Fibroblast of lung (primary cell): ENCODE measurements around the gene LSMEM2.

Source experiments
- EZH2 ChIP-seq: IDR thresholded peaks from 2 replicates; pipeline ENCODE4 v1.5.1; 2012; ENCODE audit warnings: low read length, control low read depth, mild to moderate bottlenecking; ENCODE audit errors: missing control alignments
- TF ChIP-seq, protein P1 (sequence below), 2 donors: IDR thresholded peaks in 1 of 2; conservative IDR thresholded peaks in 1 of 2; 1 replicate in 1 of 2; 2 replicates in 1 of 2; pipeline ENCODE4 v1.5.1; 2011 to 2012; ENCODE audit warnings: low read length in 2 of 2, control low read depth in 1 of 2, inconsistent platforms in 1 of 2, low read depth in 1 of 2, mild to moderate bottlenecking in 1 of 2

- TF ChIP-seq EZH2: no peak
- TF ChIP-seq, protein P1, sequence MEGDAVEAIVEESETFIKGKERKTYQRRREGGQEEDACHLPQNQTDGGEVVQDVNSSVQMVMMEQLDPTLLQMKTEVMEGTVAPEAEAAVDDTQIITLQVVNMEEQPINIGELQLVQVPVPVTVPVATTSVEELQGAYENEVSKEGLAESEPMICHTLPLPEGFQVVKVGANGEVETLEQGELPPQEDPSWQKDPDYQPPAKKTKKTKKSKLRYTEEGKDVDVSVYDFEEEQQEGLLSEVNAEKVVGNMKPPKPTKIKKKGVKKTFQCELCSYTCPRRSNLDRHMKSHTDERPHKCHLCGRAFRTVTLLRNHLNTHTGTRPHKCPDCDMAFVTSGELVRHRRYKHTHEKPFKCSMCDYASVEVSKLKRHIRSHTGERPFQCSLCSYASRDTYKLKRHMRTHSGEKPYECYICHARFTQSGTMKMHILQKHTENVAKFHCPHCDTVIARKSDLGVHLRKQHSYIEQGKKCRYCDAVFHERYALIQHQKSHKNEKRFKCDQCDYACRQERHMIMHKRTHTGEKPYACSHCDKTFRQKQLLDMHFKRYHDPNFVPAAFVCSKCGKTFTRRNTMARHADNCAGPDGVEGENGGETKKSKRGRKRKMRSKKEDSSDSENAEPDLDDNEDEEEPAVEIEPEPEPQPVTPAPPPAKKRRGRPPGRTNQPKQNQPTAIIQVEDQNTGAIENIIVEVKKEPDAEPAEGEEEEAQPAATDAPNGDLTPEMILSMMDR (conservative IDR thresholded peaks at IDR 0.05 in 1 of 2, IDR thresholded peaks at IDR 0.05 in 1 of 2; ENCODE audit: low read depth in 1 of 2, low read length in 2 of 2): no peak
Observed at GRCh38 chr3:50320853-50321335, 42.0 kb downstream of the LSMEM2 start.
